Neural progenitor cell (in vitro differentiated cells): Measurements from ENCODE around the gene SCP2.

Experiments used
- EZH2 ChIP-seq: fragments of 200-600 bp; sonication (generic); IDR thresholded peaks from 2 replicates; pipeline ENCODE4 v1.6.1; 2017; ENCODE audit warnings: antibody characterized with exemption, mild to moderate bottlenecking, moderate library complexity
- EZH2phosphoT487 ChIP-seq: fragments of 200-600 bp; sonication (generic); IDR thresholded peaks from 2 replicates; pipeline ENCODE4 v1.6.1; 2017; ENCODE audit warnings: antibody characterized with exemption

- TF ChIP-seq EZH2 (no peak), EZH2phosphoT487 (no peak)
These were observed 28.3 kb downstream of the SCP2 start for GRCh38 chr1:52955129-52955970.
